HL-60 (cell line): ENCODE data around the gene CHI3L1.

Experiments
- DNase-seq, 2 experiments: peaks; one replicate each; pipeline ENCODE4 v3.0.0-alpha.2; 2010 to 2020; ENCODE audit warnings: low read depth in 1 of 2, low spot score in 1 of 2
- H3K27ac ChIP-seq: fragments of 250-450 bp; sonication (Bioruptor Pico); replicated peaks from 2 replicates; pipeline ENCODE4 v1.5.1; 2020; ENCODE audit warnings: mild to moderate bottlenecking, moderate library complexity
- H3K27me3 ChIP-seq: fragments of 250-450 bp; sonication (Bioruptor Pico); 2 replicates; pipeline ENCODE4 v1.5.1; 2021; ENCODE audit warnings: mild to moderate bottlenecking, moderate library complexity; ENCODE audit not compliant: insufficient read depth, poor library complexity, severe bottlenecking
- H3K4me3 ChIP-seq: replicated peaks from 2 replicates; pipeline ENCODE4 v1.5.1; 2011; ENCODE audit warnings: mild to moderate bottlenecking, control low read depth, low read length; ENCODE audit not compliant: insufficient read depth
- GABPA ChIP-seq: IDR thresholded peaks from 2 replicates; pipeline ENCODE4 v1.6.1; 2012; ENCODE audit warnings: low read depth
- POLR2AphosphoS5 ChIP-seq: IDR thresholded peaks from 2 replicates; pipeline ENCODE4 v1.6.1; 2012; ENCODE audit warnings: low read depth
- SPI1 ChIP-seq: IDR thresholded peaks from 2 replicates; pipeline ENCODE4 v1.6.1; 2012; ENCODE audit warnings: low read depth, mild to moderate bottlenecking, borderline replicate concordance
- TF ChIP-seq, protein P1 (sequence below): IDR thresholded peaks from one replicate; pipeline ENCODE4 v1.5.1; 2011; ENCODE audit warnings: low read length, control low read depth, inconsistent platforms; ENCODE audit not compliant: insufficient read depth
- TF ChIP-seq, protein P2 (sequence below): IDR thresholded peaks from 2 replicates; pipeline ENCODE4 v1.6.1; 2012; ENCODE audit warnings: low read depth; ENCODE audit not compliant: insufficient replicate concordance

CHI3L1 gene

DNA sequence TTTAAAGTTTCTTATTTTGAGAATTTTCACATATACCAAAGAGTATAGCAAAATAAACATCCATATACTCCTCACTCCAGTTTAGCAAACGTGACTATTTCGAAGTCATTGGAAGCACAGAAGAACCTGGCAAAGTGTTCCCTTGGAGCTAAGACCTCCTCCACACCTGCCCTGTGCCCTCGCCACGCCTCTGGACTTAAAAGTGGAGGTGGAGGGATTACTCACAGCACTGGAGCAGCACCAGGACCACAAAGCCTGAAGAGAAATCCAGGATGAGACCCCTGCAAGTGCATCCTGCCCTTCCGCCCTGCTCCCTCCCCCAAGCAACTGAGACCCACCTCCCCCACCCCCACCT is 436 bp downstream of the CHI3L1 start:
- H3K27me3 ChIP-seq = no peaks in the 10 kb centered on the region
- no peak for DNase-seq
- H3K4me3 ChIP-seq = peak overlapping the region; percentile 66
- TF ChIP-seq, protein P1, sequence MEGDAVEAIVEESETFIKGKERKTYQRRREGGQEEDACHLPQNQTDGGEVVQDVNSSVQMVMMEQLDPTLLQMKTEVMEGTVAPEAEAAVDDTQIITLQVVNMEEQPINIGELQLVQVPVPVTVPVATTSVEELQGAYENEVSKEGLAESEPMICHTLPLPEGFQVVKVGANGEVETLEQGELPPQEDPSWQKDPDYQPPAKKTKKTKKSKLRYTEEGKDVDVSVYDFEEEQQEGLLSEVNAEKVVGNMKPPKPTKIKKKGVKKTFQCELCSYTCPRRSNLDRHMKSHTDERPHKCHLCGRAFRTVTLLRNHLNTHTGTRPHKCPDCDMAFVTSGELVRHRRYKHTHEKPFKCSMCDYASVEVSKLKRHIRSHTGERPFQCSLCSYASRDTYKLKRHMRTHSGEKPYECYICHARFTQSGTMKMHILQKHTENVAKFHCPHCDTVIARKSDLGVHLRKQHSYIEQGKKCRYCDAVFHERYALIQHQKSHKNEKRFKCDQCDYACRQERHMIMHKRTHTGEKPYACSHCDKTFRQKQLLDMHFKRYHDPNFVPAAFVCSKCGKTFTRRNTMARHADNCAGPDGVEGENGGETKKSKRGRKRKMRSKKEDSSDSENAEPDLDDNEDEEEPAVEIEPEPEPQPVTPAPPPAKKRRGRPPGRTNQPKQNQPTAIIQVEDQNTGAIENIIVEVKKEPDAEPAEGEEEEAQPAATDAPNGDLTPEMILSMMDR = no peak
- TF ChIP-seq SPI1 = no peak
- TF ChIP-seq, protein P2, sequence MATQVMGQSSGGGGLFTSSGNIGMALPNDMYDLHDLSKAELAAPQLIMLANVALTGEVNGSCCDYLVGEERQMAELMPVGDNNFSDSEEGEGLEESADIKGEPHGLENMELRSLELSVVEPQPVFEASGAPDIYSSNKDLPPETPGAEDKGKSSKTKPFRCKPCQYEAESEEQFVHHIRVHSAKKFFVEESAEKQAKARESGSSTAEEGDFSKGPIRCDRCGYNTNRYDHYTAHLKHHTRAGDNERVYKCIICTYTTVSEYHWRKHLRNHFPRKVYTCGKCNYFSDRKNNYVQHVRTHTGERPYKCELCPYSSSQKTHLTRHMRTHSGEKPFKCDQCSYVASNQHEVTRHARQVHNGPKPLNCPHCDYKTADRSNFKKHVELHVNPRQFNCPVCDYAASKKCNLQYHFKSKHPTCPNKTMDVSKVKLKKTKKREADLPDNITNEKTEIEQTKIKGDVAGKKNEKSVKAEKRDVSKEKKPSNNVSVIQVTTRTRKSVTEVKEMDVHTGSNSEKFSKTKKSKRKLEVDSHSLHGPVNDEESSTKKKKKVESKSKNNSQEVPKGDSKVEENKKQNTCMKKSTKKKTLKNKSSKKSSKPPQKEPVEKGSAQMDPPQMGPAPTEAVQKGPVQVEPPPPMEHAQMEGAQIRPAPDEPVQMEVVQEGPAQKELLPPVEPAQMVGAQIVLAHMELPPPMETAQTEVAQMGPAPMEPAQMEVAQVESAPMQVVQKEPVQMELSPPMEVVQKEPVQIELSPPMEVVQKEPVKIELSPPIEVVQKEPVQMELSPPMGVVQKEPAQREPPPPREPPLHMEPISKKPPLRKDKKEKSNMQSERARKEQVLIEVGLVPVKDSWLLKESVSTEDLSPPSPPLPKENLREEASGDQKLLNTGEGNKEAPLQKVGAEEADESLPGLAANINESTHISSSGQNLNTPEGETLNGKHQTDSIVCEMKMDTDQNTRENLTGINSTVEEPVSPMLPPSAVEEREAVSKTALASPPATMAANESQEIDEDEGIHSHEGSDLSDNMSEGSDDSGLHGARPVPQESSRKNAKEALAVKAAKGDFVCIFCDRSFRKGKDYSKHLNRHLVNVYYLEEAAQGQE = no peak
- no peak for TF ChIP-seq GABPA
- no peak for TF ChIP-seq POLR2AphosphoS5
- H3K27ac ChIP-seq = peak overlapping the region; percentile 74

GRCh38 chr1:203185585-203185984 is 919 bp downstream of the CHI3L1 start:
- Histone ChIP-seq H3K27ac (peak overlapping the region; percentile 74), H3K4me3 (peak overlapping the region; percentile 66), H3K27me3 (no peaks in the 10 kb centered on the region)
- no peak for DNase-seq
- no peak for TF ChIP-seq SPI1
- TF ChIP-seq, protein P1 = no peak
- TF ChIP-seq, protein P2 = no peak
- TF ChIP-seq POLR2AphosphoS5 = no peak
- TF ChIP-seq GABPA = no peak

DNA sequence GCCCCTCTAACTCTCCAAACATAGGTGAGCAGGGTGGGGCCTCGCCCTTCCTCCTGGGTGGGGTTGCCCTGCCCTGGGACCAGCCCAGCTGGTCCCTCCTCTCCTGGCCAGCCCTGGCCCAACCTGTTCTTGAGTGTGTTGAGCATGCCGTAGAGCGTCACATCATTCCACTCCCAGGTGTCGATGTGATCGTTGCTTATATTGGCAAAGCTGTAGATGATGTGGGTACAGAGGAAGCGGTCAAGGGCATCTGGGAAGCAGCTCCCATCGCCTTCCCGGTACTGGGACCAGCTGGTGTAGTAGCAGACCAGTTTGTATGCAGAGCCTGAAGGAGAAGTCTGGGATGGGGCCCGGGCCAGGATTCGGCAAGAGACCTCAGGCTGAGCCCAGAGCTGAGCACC is 1.4 kb downstream of the CHI3L1 start:
- Histone ChIP-seq H3K27ac (peak overlapping the region; percentile 74), H3K27me3 (no peaks in the 10 kb centered on the region)
- no peak for DNase-seq

More for the DNA sequence above, 1.4 kb downstream of the CHI3L1 start:
- H3K4me3 ChIP-seq = peak overlapping the region; percentile 66
- TF ChIP-seq, protein P2 = no peak
